Kidney epithelial cell (primary cell): ENCODE measurements around the gene NAGPA. TPM values are rescaled to one million over a fixed set of nuclear protein-coding genes. Genes with fewer than 3 reads are reported as not detected.
A peak's percentile ranks its signal among the peaks of the same experiment; 100 is the strongest.

Experiments used
- DNase-seq: peaks from one replicate; pipeline ENCODE4 v3.0.0-alpha.2; 2010; ENCODE audit warnings: low read depth
- H3K27me3 ChIP-seq: 2 replicates; pipeline ENCODE4 v1.6.0; 2011; ENCODE audit warnings: low read length; ENCODE audit not compliant: control insufficient read depth, insufficient read depth
- H3K36me3 ChIP-seq: 2 replicates; pipeline ENCODE4 v1.5.1; 2011; ENCODE audit warnings: low read length; ENCODE audit not compliant: control insufficient read depth, insufficient read depth
- H3K4me3 ChIP-seq: 2 replicates; pipeline ENCODE4 v1.5.1; 2011; ENCODE audit warnings: low read depth, mild to moderate bottlenecking, control low read depth, low read length
- CTCF ChIP-seq: IDR thresholded peaks from 2 replicates; pipeline ENCODE4 v1.5.1; 2011; ENCODE audit warnings: mild to moderate bottlenecking, moderate library complexity, low read length, control low read depth, inconsistent platforms; ENCODE audit not compliant: insufficient read depth, poor library complexity, severe bottlenecking
- total RNA-seq: library from RNA; depleted of rRNA; stranded (reverse); fragments of >200 nt; gene quantifications from 2 replicates; pipeline ENCODE4 v1.2.3, GENCODE V29; 2015

The NAGPA gene
- total RNA-seq, 1 donor from 2014 or later, result 40.0 TPM

GRCh38 chr16:5032748-5033167, 977 bp downstream of the NAGPA start:
- DNase-seq, result no peak
- no peak for TF ChIP-seq CTCF
- H3K4me3 ChIP-seq, result peak overlapping the region; percentile 84
- no peaks in the 10 kb centered on the region for H3K36me3 ChIP-seq
- H3K27me3 ChIP-seq, result peaks cover 4% of the 10 kb centered on the region

GRCh38 chr16:5031601-5032000, 2.1 kb downstream of the NAGPA start:
- peaks cover 2% of the 10 kb centered on the region for H3K27me3 ChIP-seq
- no peak for TF ChIP-seq CTCF
- no peak for DNase-seq

GRCh38 chr16:5030251-5030870, 3.4 kb downstream of the NAGPA start:
- H3K27me3 ChIP-seq, result no peaks in the 10 kb centered on the region
- no peak for DNase-seq
- no peak for TF ChIP-seq CTCF

More at GRCh38 chr16:5031601-5032000, 2.1 kb downstream of the NAGPA start:
- Histone ChIP-seq H3K36me3 (no peaks in the 10 kb centered on the region), H3K4me3 (no peak overlapping the region)

GRCh38 chr16:5028950-5029475, 4.7 kb downstream of the NAGPA start:
- TF ChIP-seq CTCF, result no peak

More at GRCh38 chr16:5030251-5030870, 3.4 kb downstream of the NAGPA start:
- no peak overlapping the region for H3K4me3 ChIP-seq
- no peaks in the 10 kb centered on the region for H3K36me3 ChIP-seq

GRCh38 chr16:5027575-5028235, 6.0 kb downstream of the NAGPA start:
- DNase-seq, result no peak

More at GRCh38 chr16:5028950-5029475, 4.7 kb downstream of the NAGPA start:
- DNase-seq, result no peak
- Histone ChIP-seq H3K4me3 (no peak overlapping the region), H3K27me3 (no peaks in the 10 kb centered on the region), H3K36me3 (no peaks in the 10 kb centered on the region)

More at GRCh38 chr16:5027575-5028235, 6.0 kb downstream of the NAGPA start:
- Histone ChIP-seq H3K4me3 (no peak overlapping the region), H3K27me3 (no peaks in the 10 kb centered on the region), H3K36me3 (no peaks in the 10 kb centered on the region)
- TF ChIP-seq CTCF, result no peak
